Coronary artery (tissue), 2 donors: Measurements from ENCODE around the gene DSP.

Experiments
- DNase-seq: peaks from one replicate; pipeline ENCODE4 v3.0.0-alpha.2; 2017; ENCODE audit warnings: low spot score
- H3K27ac ChIP-seq, 2 donors: fragments of 200-600 bp; sonication (generic); one replicate each; pipeline ENCODE4 v1.5.1; 2016 to 2019
- H3K4me3 ChIP-seq: fragments of 200-600 bp; sonication (generic); 2 replicates; pipeline ENCODE4 v1.5.1; 2016; ENCODE audit warnings: mild to moderate bottlenecking, moderate library complexity
- CTCF ChIP-seq: fragments of 200-600 bp; sonication (generic); IDR thresholded peaks from one replicate; pipeline ENCODE4 v1.5.1; 2019; ENCODE audit warnings: antibody characterized with exemption

The DSP gene

GRCh38 chr6:7559196-7559595, 17.7 kb downstream of the DSP start:
- no peak overlapping the region for H3K27ac ChIP-seq
- TF ChIP-seq CTCF: no peak
- no peak overlapping the region for H3K4me3 ChIP-seq
- no peak for DNase-seq

- TF ChIP-seq CTCF: no peak
- DNase-seq: no peak
- Histone ChIP-seq H3K4me3 (no peak overlapping the region), H3K27ac (no peak overlapping the region)
Measured at GRCh38 chr6:7559651-7560385, 18.3 kb downstream of the DSP start.

GRCh38 chr6:7561153-7561964, 19.9 kb downstream of the DSP start:
- Histone ChIP-seq H3K27ac (no peak overlapping the region), H3K4me3 (no peak overlapping the region)
- TF ChIP-seq CTCF: no peak
- DNase-seq: no peak

- Histone ChIP-seq H3K4me3 (no peak overlapping the region), H3K27ac (no peak overlapping the region)
- DNase-seq: no peak
- TF ChIP-seq CTCF: no peak
Measured at GRCh38 chr6:7562769-7563168, 21.3 kb downstream of the DSP start.

GRCh38 chr6:7566107-7566506, 24.6 kb downstream of the DSP start:
- no peak overlapping the region for H3K4me3 ChIP-seq
- H3K27ac ChIP-seq: no peak overlapping the region
- no peak for TF ChIP-seq CTCF
- no peak for DNase-seq

- H3K27ac ChIP-seq: no peak overlapping the region
- H3K4me3 ChIP-seq: no peak overlapping the region
- DNase-seq: no peak
- TF ChIP-seq CTCF: no peak
Measured at GRCh38 chr6:7566617-7567173, 25.2 kb downstream of the DSP start.
